CD4-positive, alpha-beta T cell treated with Interleukin-17A for 1 hour (primary cell): Measurements from ENCODE around the gene GMDS.

ENCODE experiments used
- DNase-seq: peaks from one replicate; pipeline ENCODE4 v3.0.0-alpha.2; 2020

GMDS gene

DNA sequence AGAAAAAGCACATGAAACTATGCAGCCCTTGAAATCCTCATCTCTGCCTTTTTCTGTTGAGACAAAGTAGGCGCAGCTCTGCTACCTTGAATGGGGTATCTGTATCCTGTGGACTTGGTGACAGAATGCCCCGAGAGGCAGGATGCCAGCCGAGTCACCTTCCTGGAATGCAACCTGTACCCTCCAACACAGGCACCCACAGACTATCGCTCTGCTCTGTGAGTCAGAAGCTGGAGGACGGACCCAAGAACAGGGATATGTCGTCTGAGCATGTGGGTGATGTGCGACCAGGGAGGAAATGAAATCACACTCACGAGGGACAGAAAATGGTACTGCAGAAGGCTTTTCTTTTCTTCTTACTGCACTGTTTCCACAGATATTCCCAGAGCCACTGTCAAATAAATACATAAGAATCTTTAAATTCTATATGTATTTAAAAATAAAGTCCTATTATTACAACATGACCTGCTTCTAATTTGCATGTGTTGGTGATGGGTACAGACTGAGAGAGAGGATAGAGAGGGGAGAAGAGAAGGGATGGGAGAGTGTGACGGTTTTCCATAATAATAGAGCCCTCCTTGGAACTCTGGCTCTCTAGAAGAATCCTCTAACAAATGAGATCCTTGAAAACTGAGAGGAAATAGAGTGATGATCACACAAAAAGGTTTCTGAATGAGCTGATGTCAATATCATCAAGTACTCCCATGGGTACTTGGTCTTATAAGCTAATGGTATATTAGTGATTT is 327.6 kb downstream of the GMDS start:
- no peak for DNase-seq

DNA sequence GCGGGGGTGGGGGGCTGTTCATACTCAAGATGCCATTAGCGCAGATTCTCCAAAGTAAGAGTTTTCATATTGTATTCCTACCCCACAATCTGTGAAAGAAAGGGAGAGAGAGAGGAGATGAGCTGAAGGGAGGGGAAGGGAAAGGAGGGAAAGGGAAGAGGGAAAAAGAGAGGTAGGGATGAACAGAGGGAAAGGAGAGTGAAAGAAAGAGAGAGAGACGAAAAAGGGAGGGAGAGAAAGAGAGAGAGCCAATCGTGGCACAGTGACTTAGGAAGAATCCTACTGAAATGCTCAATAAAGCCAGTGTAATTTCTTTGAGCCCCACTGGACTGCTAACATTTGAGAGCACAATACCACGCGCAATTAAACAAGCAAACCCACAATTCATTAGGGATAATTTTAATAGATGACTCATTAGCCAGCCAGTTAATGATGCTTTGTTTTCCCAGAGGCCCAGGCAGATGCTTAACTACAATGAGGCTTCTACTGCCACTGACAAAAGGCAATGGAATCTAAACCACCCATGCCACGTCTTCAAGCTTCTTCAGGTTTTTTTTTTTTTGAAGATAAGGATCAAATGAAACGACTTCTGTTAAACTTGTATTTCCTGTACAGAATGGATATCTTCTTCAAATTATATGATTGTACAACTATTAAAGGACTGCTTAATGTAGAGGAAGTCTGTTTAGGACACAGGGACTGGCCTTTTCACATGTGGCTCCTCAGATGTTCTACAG is 328.9 kb downstream of the GMDS start:
- DNase-seq: no peak

DNA sequence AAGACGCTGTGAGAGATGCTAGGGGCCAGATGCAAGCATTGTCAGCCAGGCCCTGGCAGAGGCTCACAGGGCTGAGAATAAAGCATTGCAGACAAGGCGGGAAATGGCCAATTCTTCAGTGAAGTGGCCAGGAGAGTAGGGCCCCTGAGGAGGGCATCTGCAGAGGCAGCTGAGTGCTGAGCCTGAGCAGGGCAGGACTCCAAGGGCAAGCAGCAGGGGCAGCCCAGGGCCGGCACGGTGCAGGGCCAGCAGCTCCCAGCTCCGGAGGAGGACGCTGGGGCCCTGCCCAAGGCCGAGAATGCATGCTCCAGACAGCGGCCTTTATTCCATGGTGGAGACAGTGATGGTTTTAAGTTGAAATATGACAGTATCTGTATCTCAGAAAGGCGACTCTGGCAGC is 330.2 kb downstream of the GMDS start:
- DNase-seq: no peak

DNA sequence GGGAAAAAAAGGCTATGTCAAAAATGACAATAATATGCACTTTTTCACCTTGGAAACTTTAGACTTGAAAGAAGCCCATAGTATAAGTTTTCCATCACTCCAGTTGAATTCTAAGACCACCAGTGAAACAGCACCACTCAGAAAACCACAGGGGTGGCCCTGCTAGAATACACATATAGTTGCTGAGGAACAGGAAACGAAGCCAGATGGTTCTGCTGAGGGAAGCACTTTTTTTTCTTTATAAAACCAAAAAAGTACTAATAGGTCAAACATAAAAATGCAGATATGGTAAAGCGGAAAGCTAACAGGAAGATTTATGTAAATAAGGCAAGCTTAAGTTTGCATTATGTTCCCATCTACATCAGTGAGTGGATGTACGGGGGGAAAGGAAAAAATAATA is 331.8 kb downstream of the GMDS start:
- no peak for DNase-seq

DNA sequence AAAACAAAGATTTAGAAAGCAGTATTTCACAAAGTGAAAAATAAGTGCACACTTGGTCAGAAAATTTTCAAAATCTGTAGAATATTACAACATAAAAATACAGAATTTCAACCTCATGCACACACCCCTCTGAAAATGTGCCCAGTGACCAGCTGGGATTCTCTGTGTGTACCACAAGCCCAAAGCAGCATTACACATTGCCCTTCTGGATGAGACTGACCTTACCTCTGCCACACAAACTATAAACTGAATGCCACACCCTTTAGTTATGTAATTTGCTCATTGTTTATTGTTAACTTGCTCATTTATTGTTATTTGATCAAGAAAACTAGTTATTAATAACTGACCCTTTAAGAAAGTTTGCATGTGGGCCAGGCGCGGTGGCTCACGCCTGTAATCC is 332.7 kb downstream of the GMDS start:
- DNase-seq: no peak

DNA sequence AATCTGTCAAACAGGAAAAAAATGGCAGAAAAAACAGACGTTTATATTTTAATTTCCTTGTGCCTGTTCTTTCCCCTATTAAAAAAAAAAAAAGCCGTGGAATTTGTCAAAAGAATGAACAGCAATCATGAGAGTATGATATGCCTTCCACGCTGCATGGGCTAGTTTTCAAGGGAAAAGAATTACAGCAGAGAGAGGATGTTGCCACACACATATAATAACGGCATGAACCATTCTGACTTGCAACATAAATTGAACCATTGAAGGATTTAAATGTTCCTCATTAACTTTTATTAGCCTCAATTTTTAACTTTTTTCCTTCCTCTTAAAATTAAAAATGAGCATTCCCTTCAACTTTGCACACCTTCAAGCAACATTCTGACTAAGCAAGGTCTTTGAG is 333.9 kb downstream of the GMDS start:
- no peak for DNase-seq

DNA sequence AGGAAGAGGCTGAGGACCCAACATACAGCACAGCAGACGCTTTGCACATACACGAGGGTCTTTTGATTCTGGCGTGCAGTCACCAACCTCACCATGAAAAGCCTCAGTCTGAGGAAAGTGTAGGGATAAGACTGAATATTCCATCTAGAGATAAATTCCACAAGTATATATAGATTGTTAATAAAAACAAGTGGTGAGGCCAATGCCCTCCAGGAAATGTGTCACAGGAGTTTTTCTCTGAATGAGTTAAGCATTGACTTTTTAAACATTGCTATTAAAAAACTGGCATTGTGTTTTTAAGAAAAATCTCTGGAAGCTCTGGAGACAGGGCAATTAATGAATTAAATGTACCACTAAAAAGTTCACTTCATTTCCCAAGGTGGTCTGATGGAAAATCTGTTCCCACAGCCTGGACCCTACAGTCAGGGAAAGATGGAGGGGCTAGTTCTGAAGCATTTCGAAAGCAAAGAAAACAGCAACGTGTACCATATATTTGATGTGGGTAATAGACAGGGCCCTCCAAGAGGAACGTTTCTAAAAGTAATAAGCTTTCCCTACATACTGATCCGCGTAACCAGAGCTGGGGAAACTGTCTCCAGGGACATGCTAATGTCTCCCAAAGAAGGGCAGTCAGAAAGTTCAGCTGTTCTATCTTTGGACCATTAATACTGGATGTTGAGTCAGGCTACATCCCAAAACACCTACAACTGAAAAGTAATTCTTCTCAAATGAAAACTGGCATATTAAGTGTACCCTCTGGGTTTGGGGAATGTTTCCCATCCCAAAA is 334.6 kb downstream of the GMDS start:
- no peak for DNase-seq

DNA sequence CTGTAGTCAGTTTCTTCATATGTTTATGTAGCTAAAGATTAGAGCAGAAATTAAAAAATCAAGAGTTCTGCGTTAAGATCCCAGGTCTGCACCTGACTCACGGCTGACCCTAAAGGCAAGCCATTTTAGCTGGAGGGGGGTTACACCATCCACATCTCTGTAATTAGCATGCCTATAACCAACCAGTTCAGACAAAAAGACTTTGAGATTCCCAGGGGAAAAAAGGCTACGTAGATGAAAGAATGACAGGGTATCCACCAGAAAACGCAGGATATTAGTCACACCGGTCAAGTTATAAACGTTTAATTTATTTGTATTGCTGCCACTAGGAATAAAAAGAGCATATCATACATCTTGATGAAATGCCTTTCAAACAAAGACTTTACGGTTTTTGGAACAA is 336.6 kb downstream of the GMDS start:
- DNase-seq: no peak

DNA sequence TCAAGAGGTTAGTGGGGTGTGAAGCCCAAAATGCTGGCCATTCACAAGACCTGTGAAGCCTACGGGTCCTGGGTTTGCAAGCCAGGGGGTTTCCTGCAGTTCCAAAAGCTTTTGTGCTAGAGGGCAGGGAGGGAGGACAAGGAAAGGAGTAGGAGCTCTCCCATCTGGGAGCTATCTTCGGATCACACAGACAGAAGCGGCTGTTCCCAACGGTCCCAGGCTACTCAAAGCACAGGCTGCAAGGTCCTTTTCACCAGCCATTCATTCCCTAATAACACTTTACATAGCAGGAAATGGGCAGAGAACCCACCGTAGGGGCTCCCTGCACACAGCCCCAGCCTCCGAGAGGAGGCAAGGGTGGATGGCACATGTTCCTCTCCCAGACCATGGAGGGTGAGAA is 338.8 kb downstream of the GMDS start:
- no peak for DNase-seq

DNA sequence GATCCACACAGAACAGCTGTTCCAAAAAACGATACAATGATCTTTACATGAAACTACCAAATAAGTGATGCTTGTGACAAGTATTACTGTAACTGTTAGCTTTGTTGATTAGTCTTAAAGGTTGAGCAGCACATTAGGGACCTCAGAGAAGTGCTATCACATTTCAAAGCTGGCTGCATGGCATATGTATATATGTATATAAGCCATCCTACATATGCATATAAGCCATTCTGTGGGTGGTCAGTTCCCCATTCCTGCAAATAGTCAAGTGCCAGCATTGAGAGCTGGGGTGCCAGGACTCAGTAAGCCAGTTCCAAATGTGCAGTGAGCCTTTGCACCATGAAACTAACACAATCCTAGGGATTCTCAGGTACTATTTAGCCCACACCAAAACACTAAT is 339.4 kb downstream of the GMDS start:
- no peak for DNase-seq

DNA sequence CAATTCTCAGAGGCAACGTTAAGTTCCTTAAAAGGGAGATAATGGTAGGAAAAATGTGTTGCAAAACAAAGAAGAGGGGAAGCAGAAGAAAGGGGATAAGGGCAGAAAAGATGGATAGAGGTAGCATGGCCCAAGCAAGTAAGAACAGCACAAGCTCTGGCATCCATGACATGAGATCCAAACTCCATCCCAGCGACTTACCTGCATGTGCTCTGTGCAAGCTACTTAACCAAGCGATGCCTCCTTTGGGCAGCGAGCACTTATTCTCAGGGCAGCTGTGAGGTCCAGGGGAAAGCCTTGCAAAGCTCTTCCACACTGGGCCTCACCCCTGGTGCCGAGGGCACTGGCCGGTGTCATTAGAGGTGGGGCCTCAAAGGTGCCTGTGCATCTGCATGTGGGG is 340.5 kb downstream of the GMDS start:
- no peak for DNase-seq

DNA sequence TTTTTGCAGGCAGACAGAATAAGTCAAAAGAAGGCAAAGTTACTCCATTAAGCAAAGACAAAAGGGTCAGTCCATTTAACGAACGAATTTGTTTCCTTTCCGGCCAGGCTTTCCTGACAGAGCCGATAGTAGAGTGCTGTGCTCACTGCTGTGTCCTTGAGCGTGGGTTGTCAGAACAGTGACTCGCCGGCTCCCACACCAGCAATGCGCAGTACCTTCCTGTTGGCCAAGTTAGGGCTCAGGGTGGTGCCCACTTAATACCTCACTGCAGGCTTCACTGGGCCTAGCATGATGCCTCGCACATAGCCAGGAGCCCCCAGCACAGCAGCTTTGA is 341.0 kb downstream of the GMDS start:
- DNase-seq: no peak

DNA sequence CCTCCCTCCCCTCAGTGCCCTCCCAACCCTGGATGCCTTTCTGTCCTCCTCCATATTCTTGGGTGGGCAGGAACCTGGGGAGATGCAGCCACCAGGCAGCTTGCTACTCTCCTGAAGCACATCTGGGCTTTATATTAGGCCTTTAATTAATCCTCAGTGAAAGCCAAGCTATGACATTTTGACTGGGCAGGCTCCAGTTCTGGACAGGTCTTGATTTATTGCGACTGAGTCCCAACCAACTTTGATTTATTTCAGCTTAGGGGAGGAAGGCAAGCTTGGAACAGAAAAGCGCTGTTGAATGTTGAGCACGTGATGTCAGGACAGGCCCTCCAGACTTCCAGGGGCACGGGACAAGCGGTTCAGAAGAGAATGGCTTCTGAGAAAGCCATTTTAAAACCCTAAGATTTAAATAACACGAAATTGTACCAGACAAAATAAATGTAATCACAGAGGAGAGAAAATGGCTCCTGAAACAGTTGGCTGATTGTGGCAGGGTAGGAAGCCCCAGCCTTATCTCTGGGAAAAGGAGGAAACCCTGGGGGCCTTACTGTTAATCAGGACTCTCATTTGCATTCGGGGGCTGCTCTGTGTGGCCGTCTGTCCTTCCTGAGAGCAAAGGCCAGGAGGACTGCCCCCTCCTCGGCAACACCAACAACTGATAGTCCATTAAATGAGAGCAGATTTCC is 341.5 kb downstream of the GMDS start:
- no peak for DNase-seq

DNA sequence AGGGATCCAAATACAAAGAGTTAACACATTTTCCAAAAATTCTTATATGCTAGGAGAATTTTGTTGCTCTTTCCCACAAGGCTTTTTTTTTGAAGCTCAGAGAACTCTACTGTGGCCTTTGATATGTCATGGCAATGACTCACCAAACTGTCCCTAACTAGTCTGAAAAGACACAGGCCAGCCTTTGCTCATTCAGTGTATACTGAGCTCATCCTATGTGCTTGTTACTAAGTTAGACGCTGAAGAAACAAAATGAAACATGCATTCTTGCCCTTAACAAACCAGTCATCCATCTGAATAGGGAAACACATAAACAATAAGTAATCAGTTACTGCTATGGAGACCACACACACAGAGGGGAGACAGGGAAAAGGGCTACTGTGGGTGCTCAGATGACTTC is 343.8 kb downstream of the GMDS start:
- DNase-seq: no peak

DNA sequence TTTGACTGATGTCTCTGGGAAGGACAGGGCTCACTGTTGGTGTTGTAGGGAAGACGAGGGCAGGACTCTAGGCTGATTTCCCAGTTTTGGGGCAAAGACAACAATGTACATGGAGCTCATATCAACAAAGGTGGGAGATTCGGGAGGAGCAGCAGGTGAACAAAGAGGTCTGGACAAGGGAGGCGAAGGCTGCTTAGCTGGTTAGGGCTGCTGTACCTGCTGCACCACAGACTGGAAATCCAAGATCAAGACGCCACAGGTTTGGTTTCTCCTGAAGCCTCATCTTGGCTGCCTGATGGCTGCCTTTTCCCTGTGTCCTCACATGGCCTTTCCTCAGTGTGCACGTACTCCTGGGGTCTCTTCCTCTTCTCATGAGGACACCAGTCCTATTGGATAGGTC is 348.5 kb downstream of the GMDS start:
- no peak for DNase-seq

DNA sequence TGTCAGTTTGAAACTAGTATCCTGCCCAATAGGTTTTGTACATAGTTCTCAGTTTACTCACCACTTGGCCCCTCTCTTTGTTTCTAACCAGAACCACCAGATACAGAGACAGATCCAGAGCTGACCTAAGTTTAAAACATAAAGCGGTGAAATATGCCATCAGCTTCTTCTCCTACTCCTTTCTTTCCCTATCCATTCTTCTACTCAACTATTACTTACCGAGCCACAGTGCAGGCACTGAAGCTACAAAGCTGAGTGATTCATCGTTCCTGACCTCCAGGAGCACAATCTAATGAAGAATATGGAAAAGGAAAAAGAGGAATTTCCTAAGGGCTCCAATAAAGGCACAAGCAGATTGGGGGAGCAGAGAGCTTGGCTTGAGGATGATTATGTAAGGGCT is 349.7 kb downstream of the GMDS start:
- DNase-seq: no peak

DNA sequence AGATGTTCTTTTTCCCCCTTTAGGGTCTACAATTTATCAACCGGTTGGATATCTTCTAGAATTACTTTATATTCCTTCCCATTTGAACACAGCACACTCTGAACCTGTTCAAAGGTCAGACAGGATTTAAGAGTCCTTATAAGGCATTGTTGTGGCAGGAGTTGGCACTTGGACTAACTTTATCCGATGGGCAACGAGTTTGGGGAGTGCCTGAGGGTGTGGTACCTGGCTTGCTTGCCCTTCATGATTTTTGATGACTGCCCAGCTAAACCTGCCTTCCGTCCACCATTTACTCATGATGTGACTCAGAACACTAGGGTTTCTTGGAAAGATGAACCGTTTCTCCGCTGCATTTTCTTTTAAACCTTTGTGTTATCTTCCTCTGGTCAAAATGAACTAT is 350.5 kb downstream of the GMDS start:
- no peak for DNase-seq

DNA sequence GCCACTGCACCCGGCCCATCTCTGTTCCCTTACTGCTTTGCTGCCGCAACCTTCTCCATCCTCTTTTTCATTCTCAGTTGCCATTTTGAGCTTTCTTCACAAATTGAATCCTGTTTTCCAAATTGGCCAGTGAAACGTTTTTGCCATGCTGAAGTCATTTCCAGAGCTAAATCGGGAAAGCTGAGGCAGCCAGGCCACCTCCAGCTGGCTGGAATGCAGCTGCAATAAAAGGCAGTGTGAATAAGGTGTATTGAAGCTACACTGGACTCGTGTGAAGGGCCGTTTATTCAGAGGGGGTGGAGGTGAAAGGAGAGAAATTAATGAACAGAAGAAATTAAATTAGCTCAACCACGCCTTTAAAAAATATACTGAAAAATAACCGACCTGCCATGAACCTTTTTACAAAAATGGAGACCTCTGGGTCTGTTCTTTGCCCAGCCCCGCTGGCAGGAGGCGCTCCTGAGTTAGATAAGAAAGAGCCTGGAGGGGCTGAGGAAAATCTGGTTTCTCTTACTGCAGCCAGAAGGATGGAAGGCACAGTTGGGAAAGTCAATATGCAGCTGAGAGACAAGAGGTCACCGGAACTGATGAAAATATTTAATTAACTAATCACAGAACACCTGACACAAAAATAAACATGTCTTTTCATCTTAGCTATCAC is 351.8 kb downstream of the GMDS start:
- DNase-seq: no peak

DNA sequence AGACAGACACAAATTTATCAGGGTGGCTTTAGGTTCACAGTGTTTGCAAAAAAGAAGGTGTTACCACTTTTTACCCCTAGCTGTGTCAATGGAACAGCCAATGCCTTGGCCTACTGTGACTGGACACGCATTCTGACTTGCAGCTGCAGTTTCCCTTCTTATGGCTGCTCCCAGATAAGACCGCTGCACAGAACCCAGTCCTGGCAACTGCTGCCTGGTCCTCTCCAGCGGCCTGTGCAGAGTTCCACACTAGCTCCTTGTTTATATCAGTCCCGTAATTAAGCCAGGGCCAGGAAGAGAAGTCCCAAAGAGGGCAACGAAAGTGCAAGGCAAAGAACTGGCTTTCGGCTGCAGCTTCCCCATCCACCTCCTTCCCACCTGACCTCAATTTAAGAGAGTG is 352.7 kb downstream of the GMDS start:
- no peak for DNase-seq

DNA sequence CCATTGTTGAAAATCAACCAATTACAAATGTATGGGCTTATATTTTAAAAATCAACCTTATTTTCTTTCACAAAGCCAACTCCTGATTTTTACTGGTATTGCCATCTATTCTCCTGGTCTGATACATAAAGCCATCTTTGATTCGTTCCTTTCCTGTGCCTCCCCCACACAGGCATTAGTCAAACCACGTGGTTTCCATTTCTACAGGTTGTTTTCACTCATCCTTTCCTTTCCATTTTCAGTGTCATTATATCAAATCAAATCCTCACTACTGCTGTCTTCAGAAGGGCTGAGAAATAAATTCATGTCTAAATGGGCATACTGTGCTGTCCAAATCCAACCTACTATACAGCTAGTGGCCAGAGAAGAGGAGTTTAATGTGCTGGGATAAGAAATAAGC is 354.4 kb downstream of the GMDS start:
- DNase-seq: no peak

DNA sequence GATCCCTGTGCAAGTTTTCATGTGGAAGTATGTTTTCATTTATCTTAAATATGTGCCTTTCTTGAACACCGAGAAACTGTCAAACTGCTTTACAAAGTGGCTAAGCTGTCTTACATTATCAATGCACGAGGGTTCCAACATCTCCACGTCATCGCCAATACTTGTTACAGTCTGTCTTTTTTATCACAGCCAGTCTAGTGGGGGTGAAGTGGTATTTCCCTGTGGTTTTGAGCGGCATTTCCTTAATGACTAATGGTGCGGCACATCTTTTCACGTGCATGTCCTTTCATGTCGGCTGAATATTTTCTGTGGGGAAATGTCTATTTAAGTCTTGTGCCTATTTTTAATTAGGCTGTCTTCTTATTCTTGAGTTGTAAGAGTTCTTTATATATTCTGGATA is 355.3 kb downstream of the GMDS start:
- no peak for DNase-seq

DNA sequence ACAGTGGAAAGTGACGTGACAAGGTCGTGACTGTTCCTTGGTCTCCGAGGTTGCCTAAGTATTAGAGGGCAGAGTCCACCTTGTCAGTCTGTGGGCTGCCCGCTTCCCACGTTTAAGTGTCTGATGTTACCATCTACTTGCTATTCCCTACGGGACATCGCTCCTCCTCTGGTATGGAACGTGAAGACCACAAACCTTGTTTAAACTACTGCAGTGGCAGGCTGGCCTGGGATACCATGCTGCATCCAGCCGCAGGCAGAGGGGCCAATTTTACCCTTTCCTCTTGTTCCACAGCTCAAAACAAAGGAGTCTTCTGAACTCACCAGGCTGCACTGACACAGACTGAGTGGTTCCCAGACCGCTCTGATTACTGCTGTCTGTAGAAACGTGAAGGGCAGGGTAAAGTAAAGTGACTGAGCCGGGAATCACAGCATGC is 359.8 kb downstream of the GMDS start:
- DNase-seq: no peak

DNA sequence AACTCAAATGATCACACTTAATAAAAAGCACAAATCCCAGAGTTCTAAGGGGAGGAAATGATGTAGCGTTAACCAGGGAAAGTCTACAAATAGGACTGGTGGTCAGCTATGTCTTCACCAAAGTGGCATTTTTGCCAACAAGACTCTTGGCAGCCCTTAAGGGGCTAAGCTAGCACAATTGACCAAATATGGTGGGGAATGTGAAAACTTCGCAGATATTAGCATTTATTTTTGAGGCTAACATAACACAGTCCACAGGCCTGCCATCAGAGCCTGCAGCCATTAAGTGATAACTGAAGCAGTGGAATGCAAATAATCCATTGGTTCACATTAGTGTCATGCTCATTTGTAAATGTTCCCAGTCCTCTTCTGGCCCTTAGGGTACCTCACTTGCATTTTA is 361.1 kb downstream of the GMDS start:
- DNase-seq: no peak
